ENCODE data around the gene SRXN1. TPM values are rescaled to one million over a fixed set of nuclear protein-coding genes. Genes with fewer than 3 reads are reported as not detected.
"Not testable (repeated sequence)": the region's sequence is repeated elsewhere in the genome, so short reads cannot be mapped to it uniquely, and the experiment has no call there.

SRXN1 gene
- total and polyA plus RNA-seq, 8 donors: 4.5 to 10.5 (median 7.6) TPM

GRCh38 chr20:644692-645317 is 8.2 kb downstream of the SRXN1 start:
- WGBS, 2 donors: 80 to 85% methylated on average over 11 of the region's 11 CpGs
- Histone ChIP-seq H3K4me3 (no peak overlapping the region), H3K9me3 (no peaks in the 10 kb centered on the region), H3K36me3 (peaks cover 0 to 14% (median 13%) of the 10 kb centered on the region in 3 donors), H3K27me3 (no peaks in the 10 kb centered on the region), H3K4me1 (peaks cover 0 to 8% (median 6%) of the 10 kb centered on the region in 3 donors), H3K27ac (no peak overlapping the region)
- DNase-seq (no peak), FAIRE-seq (no peak), ATAC-seq (no peak)
- intact Hi-C loops (cut with DNase I): loop anchor here (10.0 kb wide), 1 partner anchor 290 kb away; no protein-coding TSS in a partner anchor
- TF ChIP-seq CTCF (IDR thresholded peaks at IDR 0.05): no peak

DNA sequence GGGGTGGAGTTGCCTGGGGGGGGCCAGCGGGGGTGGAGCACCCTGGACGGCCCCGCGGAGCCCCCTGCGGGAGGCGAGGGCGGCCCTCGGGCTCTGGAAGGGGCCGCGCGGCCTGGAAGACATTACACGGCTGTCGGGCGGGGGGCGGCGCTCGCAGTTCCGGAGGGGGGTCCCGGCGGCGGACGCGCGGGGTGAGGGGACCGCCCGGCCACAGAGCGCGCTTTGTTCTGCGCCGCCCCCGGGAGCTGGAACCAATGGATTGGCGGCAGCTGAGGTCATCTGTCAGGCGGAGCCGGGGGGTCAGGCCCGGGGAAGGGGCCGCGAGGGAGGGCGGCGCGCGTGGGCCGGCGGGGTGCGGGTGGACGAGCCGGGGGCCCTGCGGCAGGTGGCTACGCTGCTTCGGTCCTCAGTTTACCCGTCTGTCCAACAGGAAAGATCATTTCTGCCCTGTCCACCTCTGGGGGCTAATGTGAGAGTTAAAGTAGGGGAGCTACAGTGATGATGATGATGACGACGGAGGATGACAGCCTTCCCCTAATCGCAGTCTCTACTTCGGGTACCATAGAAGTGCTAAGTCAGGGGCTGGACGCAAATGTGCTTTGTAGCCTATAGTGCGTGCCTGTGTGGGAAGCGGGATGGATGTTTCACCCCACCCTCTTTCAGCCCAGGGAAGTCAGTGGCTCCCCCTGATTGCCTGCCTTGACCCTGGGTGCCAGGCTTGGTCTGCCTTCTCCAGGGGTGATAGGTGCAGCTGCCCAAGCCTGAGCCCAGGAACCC is 10.4 kb downstream of the SRXN1 start:
- Histone ChIP-seq H3K4me3 (peak overlapping the region in 2 of 4 donors; percentile 35 to 44), H3K27ac (no peak overlapping the region), H3K36me3 (peaks cover 0 to 2% (median under 1%) of the 10 kb centered on the region in 3 donors), H3K4me1 (peaks cover 0 to 8% (median 6%) of the 10 kb centered on the region in 3 donors), H3K9me3 (no peaks in the 10 kb centered on the region), H3K27me3 (no peaks in the 10 kb centered on the region)
- no peak for TF ChIP-seq CTCF (IDR thresholded peaks at IDR 0.05)
- peak in 2 of 4 donors; percentile 32 to 42 for ATAC-seq
- no peak for FAIRE-seq
- intact Hi-C loops (cut with DNase I): loop anchor here (10.0 kb wide), 1 partner anchor 288 kb away; no protein-coding TSS in a partner anchor
- peak in 1 of 6 donors; percentile 64 for DNase-seq
- WGBS, 2 donors: 8 to 19% methylated on average over 18 to 57 of the region's 57 CpGs

DNA sequence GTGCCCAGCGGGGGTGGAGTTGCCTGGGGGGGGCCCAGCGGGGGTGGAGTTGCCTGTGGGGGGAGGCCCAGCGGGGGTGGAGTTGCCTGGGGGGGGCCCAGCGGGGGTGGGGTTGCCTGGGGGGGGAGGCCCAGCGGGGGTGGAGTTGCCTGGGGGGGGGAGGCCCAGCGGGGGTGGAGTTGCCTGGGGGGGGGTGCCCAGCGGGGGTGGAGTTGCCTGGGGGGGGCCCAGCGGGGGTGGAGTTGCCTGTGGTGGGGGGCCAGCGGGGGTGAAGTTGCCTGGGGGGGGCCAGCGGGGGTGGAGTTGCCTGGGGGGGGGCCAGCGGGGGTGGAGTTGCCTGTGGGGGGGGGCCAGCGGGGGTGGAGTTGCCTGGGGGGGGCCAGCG is 11.0 kb downstream of the SRXN1 start:
- H3K27me3 ChIP-seq, ATAC-seq, H3K4me1 ChIP-seq, DNase-seq, FAIRE-seq, H3K27ac ChIP-seq, H3K9me3 ChIP-seq, H3K36me3 ChIP-seq: not testable (repeated sequence)
- WGBS, 2 donors: 12% methylated on average over 3 of the region's 13 CpGs; no CpG with 5 or more reads in 1 of the 2 donors
- peak overlapping the region in 1 of 4 donors; percentile 44 for H3K4me3 ChIP-seq
- intact Hi-C loops (cut with DNase I): loop anchor here (10.0 kb wide), 1 partner anchor 287 kb away; no protein-coding TSS in a partner anchor

DNA sequence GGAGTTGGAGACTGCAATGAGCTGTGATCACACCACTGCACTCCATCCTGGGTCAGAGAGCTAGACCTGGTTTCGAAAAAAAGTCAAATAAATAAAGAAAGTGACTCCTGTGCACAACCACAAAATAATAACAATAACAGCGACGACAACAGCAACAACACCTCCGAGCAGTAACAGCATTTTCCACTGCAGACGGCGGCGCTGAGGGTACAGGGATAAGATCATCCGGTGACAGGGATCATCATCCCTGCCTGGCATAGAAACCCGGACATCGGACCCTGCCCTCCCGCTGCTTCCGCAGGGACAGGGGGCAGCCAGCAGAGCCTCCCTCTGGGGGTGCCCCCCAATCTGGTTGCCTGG is 11.5 kb downstream of the SRXN1 start:
- Histone ChIP-seq H3K36me3 (no peaks in the 10 kb centered on the region), H3K27me3 (no peaks in the 10 kb centered on the region), H3K9me3 (no peaks in the 10 kb centered on the region), H3K4me3 (no peak overlapping the region), H3K4me1 (peaks cover 0 to 8% (median 6%) of the 10 kb centered on the region in 3 donors), H3K27ac (no peak overlapping the region)
- TF ChIP-seq CTCF (IDR thresholded peaks at IDR 0.05): no peak
- FAIRE-seq (no peak), DNase-seq (peak in 1 of 6 donors; percentile 51), ATAC-seq (no peak)
- WGBS, 2 donors: 28 to 32% methylated on average over 12 of the region's 12 CpGs
- intact Hi-C loops (cut with DNase I): loop anchor here (10.0 kb wide), 1 partner anchor 287 kb away; no protein-coding TSS in a partner anchor

DNA sequence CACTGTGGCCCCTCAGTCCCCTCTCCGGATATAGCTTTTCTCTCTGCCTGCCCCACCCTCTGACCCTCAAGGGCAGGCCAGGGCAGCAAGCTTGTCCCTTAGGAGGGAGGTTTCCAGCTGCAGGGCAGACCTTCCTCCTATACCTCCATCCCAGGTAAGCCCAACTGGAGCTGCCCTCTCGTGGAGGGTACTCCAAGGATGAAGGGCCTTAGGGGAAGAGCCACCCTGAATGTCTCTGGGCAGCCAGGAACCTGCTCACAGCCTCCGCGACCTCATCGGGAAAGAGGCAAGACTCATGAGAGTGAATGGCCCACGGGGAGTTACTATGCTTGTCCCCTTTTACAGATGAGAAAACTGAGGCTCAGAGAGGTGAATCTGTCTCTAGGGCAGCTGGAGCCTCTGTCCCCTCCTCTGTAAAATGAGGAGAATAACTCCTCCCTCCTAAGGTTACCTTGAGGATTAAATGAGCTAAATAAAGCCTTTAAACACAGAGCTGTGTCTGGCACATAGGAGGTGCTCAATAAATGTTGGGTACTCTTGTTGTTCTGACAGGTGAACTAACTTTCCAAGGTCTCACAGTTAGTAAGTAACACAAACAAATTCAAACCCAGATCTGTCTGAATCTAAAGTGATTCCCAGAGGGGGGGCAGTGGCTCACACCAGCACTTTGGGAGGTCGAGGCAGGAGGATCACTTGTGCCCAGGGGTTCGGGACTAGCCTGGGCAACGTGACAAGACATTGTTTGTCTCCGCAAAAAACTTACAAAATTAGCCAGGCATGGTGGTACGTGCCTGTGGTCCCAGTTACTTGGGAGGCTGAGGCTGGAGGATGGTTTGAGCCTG is 12.1 kb downstream of the SRXN1 start:
- ATAC-seq: no peak
- DNase-seq: no peak
- intact Hi-C loops (cut with DNase I): loop anchor here (10.0 kb wide), 1 partner anchor 286 kb away; no protein-coding TSS in a partner anchor
- TF ChIP-seq CTCF (IDR thresholded peaks at IDR 0.05): no peak
- no peak overlapping the region for H3K27ac ChIP-seq
- H3K4me1 ChIP-seq: peaks cover 0 to 7% (median 3%) of the 10 kb centered on the region in 3 donors
- no peaks in the 10 kb centered on the region for H3K27me3 ChIP-seq
- H3K36me3 ChIP-seq: no peaks in the 10 kb centered on the region
- no peak overlapping the region for H3K4me3 ChIP-seq
- FAIRE-seq: no peak
- 51 to 59% methylated on average over 11 of the region's 11 CpGs for WGBS, 2 donors
- no peaks in the 10 kb centered on the region for H3K9me3 ChIP-seq
